NCI-H2227 (cell line): Measurements from ENCODE around the gene CDRT4.
"Not testable (repeated sequence)": the region's sequence is repeated elsewhere in the genome, so short reads cannot be mapped to it uniquely, and the experiment has no call there.

ENCODE experiments used
- DNase-seq: peaks from one replicate; lab custom pipeline; 2025; ENCODE audit not compliant: unreplicated experiment; lab: John Stamatoyannopoulos, UW

Gene CDRT4

GRCh38 chr17:15467592-15467991, at the start of gene CDRT4:
Gene CDRT4 (minus strand): TSS chr17:15467621. CDS start chr17:15440238, 27,383 bp downstream.
- DNase-seq, result no peak

DNA sequence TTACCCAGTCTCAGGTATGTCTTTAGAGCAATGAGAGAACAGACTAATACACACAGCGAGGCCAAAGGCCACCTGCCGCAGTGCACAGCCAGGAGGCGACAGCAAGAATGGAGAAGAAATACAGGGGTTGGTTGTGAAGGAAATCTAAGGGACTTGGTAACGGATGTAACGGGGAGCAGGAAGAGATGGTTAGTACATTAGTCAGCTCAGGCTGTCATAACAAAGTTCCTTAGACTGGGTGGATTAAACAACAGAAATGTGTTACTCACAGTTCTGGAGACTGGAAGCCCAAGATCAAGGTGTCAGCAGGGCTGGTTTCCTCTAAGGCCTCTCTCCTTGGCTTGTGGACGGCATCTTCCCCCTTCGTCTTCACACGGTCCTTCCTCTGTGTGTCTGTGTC, 48.7 kb upstream of the CDRT4 start:
- no peak for DNase-seq

DNA sequence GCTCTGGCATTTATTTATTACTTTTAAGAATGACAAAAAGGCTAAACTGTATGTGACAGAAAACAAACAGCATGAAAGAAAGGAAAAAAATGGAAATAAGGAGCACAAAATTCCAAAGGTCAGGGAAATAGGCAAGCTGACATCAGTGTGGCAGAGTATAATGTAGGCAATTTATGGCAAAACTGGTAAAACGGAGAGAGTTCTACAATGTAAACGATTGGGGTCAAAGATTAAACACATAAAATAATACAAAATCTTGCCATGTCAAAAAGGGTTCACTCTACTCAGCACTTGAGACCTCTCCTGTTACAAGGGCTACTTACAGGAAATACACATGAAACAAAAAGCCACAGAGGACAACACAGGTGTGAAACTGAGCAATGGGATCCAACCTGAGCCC, 47.0 kb upstream of the CDRT4 start:
- DNase-seq, result no peak

DNA sequence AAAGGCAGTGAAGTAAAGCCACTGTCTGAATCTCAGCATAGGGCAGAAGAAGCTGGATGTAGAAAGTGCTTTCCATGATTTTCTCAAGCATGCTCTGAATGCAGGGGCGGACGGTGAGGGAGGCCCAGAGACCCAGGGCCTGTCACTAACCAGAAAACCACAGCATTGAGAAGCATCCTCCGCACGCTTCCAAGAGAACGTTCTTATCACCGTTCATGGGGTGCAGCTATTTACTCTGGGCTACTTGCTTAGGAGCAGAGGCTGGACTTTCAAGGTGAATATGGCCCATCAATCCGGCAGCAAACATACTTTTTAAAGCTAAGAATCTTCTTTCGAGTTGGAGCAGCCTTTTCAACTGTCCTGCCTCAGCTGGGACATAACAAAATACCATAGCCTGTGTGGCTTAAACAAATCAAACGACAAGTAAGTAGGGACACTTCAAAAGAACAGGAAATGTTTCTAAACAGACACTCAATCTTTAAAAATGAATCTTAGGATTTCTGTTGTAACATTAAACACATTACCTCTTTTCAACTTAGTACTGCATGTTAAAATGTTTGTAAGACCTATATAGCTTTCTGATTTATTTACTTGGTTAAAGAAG, 46.5 kb upstream of the CDRT4 start:
- DNase-seq, result no peak

- DNase-seq, result no peak
Measured at GRCh38 chr17:15513058-15513791, 45.8 kb upstream of the CDRT4 start.

- DNase-seq, result no peak
Measured at GRCh38 chr17:15512071-15512709, 44.8 kb upstream of the CDRT4 start.

DNA sequence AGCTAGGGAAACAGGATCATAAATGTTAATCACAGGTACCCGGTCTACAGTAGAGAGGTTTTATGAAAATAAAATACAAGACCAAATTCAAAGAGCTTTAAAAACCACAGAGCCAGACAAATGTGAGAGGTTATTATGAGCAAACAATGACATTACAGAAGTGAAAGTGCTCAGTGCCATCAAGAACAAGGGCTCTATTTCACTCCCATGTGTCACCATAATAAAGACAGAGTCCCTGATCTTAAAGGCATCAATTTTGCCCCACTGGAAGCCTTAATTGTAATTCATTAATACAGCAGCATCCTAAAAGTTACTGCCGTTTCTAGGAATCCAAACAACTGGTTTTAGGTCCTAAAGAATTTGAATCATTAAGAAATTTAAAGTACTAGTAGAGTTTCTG, 43.7 kb upstream of the CDRT4 start:
- no peak for DNase-seq

DNA sequence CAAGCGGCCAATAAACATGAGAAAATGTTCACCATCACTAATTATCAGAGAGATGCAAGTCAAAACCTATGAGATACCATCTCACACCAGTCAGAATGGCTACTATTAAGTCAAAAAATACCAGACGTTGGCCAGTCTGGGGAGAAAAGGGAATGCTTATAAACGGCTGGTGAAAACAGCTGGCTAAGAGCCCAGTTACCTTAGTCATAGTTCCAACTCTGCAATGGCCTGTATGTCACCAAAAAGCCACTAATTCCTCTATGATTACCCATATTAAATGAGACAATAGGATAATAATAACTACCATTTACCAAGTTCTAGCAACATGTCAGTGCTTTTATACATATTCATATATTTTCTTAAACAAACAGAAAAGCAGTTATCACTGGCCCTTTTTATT, 42.9 kb upstream of the CDRT4 start:
- no peak for DNase-seq

GRCh38 chr17:15509095-15509494, 41.7 kb upstream of the CDRT4 start:
- DNase-seq, result no peak

GRCh38 chr17:15508466-15508865, 41.0 kb upstream of the CDRT4 start:
- DNase-seq, result no peak

GRCh38 chr17:15507896-15508295, 40.5 kb upstream of the CDRT4 start:
- DNase-seq, result no peak

DNA sequence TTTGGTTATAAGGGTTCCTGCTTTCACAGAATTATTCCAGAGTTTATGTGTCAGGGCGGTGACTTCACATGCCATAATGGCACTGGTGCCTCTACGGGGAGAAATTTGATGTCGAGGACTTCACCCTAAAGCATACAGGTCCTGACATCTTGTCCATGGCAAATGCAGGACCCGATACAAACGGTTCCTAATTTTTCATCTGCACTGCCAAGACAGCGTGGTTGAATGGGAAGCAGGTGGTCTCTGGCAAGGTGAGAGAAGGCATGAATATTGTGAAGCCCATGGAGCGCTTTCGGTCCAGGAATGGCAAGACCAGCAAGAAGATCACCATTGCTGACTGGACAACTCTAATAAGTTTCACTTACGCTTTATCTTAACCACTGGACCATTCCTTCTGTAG, 39.6 kb upstream of the CDRT4 start:
- DNase-seq, result no peak

DNA sequence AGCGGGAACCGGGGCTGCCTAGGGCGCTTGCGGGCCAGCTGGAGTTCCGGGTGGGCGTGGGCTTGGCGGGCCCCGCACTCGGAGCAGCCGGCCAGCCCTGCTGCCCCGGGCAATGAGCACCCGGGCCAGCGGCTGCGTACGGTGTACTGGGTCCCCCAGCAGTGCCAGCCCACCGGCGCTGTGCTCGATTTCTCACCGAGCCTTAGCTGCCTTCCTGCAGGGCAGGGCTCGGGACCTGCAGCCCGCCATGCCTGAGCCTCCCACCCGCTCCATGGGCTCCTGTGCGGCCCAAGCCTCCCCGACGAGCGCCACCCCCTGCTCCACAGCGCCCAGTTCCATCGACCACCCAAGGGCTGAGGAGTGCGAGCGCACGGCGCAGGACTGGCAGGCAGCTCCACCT, 38.3 kb upstream of the CDRT4 start:
- DNase-seq, result not testable (repeated sequence)

- no peak for DNase-seq
Measured at GRCh38 chr17:15503731-15504130, 36.3 kb upstream of the CDRT4 start.

- DNase-seq, result no peak
Measured at GRCh38 chr17:15502369-15503112, 35.1 kb upstream of the CDRT4 start.

GRCh38 chr17:15501793-15502192, 34.4 kb upstream of the CDRT4 start:
- DNase-seq, result no peak

GRCh38 chr17:15501282-15501681, 33.9 kb upstream of the CDRT4 start:
- DNase-seq, result no peak

- no peak for DNase-seq
Measured at GRCh38 chr17:15498107-15498506, 30.7 kb upstream of the CDRT4 start.

GRCh38 chr17:15496735-15497670, 29.6 kb upstream of the CDRT4 start:
- no peak for DNase-seq

GRCh38 chr17:15494821-15495220, 27.4 kb upstream of the CDRT4 start:
- no peak for DNase-seq

GRCh38 chr17:15493693-15494035, 26.2 kb upstream of the CDRT4 start:
- no peak for DNase-seq
